GM10847 (cell line): Measurements from ENCODE around the gene MLNR.

Source experiments
- POLR2A ChIP-seq: IDR thresholded peaks from 2 replicates; pipeline ENCODE4 v1.6.1; 2011; ENCODE audit not compliant: insufficient read length; ENCODE audit errors: extremely low read depth

Gene MLNR

GRCh38 chr13:49217962-49218492, 2.1 kb upstream of the MLNR start:
- no peak for TF ChIP-seq POLR2A

- no peak for TF ChIP-seq POLR2A
Measured at GRCh38 chr13:49218493-49219051, 1.6 kb upstream of the MLNR start.

DNA sequence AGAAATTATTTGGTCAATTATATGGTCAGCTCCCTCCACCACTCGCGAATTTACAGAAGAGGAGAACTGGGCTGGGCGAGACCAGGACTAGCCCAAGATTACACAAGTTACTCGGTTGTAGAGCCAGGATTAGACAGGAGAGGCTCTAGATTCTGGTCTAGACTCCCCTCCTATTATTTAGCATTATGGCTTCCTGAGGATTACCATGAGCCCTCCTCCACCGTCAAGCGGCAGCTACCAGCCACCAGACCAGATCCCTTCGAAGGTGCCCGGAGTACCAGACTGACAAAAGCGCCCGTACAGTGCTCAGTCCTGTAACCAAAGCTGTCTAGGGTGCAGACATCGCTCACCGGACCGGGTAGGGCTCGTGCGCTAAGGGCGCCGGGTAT, 497 bp upstream of the MLNR start:
- TF ChIP-seq POLR2A: no peak

GRCh38 chr13:49220856-49221589, 885 bp downstream of the MLNR start:
- no peak for TF ChIP-seq POLR2A

DNA sequence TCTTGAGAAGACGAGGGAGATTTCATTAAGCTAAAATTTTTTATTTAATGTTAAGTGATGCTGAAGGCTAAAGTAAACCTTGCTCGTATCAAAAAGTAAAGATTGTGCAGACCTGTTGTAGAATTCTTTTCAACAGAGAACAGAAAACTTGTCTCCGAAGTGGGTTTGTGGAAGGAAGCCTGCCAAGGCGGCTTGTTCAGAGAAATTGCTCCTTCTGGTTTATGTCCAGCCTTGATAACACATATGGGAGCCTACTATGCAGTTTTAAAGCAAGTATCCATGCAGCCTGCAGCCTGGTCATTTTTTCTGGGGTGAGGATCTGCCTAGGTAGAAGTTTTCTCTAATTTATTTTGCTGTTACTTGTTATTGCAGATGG, 1.4 kb downstream of the MLNR start:
- TF ChIP-seq POLR2A: no peak

- TF ChIP-seq POLR2A: no peak
Measured at GRCh38 chr13:49225223-49226042, 5.3 kb downstream of the MLNR start.

GRCh38 chr13:49226613-49227012, 6.5 kb downstream of the MLNR start:
- no peak for TF ChIP-seq POLR2A

GRCh38 chr13:49234741-49235140, 14.6 kb downstream of the MLNR start:
- no peak for TF ChIP-seq POLR2A

- TF ChIP-seq POLR2A: no peak
Measured at GRCh38 chr13:49235856-49236431, 15.8 kb downstream of the MLNR start.

DNA sequence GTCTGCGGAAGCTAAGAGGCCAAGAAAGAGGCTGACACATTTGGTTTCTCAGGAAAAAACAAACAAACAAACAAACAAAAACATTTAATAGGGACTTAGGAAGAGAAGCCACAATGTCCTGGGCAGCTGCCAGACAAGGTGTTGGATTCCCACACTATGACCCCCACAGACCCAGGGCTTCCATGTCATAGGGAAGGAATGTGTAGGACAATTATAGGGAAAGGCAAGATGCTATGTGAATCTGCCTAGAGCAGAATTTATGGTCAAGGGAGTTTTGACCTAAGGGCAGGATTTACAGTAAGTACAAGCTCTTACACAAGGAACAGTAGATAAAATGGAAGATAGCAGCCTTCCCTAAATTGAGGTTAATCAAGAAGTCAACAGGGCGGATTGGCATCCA, 18.5 kb downstream of the MLNR start:
- no peak for TF ChIP-seq POLR2A

DNA sequence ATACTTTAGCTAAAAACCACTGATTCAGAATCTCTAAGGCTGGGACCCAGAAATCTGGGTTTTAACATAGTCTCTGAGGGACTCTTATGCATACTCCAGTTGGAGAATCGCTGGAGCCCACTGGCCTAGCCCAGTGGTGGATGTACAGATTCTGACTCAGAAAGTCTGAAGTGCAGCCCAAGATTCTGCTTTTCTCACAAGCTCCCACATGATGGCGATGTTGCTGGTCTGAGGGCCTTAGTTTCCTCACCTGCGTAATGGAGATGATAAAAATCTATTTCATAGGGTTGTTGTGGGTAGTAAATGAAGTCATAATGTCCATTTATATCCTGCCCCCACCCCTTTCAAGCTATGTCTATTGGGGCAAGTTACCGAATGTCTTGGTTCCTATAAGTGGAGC, 19.9 kb downstream of the MLNR start:
- no peak for TF ChIP-seq POLR2A

- TF ChIP-seq POLR2A: no peak
Measured at GRCh38 chr13:49241296-49241695, 21.2 kb downstream of the MLNR start.

- no peak for TF ChIP-seq POLR2A
Measured at GRCh38 chr13:49245101-49245500, 25.0 kb downstream of the MLNR start.

GRCh38 chr13:49246850-49247642, 26.9 kb downstream of the MLNR start:
- TF ChIP-seq POLR2A: no peak
